CD14-positive monocyte (primary cell): Measurements from ENCODE around the gene ARHGDIA. TPM values are rescaled to one million over a fixed set of nuclear protein-coding genes. Genes with fewer than 3 reads are reported as not detected.

Source experiments
- DNase-seq, 3 donors: peaks; one replicate each; pipeline ENCODE4 v3.0.0-alpha.2; 2011 to 2022
- H2AFZ ChIP-seq: 2 replicates; pipeline ENCODE4 v1.6.0; 2012; ENCODE audit warnings: mild to moderate bottlenecking, low read depth, low read length, inconsistent platforms; ENCODE audit not compliant: insufficient read depth, poor library complexity, severe bottlenecking
- H3K27ac ChIP-seq, 2 donors: 1 replicate in 1 of 2; 2 replicates in 1 of 2; pipeline ENCODE4 v1.5.1; 2012 to 2013; ENCODE audit warnings: low read length in 2 of 2, control low read depth in 1 of 2, inconsistent platforms in 1 of 2, low read depth in 1 of 2, mild to moderate bottlenecking in 1 of 2
- H3K27me3 ChIP-seq, 2 donors: one replicate each; pipeline versions ENCODE4 v1.6.0 to v1.6.1; 2011 to 2013; ENCODE audit warnings: low read length in 2 of 2; ENCODE audit not compliant: control insufficient read depth in 2 of 2, insufficient read depth in 2 of 2
- H3K36me3 ChIP-seq, 2 donors: replicated peaks in 1 of 2; 1 replicate in 1 of 2; 2 replicates in 1 of 2; pipeline versions ENCODE4 v1.5.1 to v1.6.1; 2012 to 2013; ENCODE audit warnings: low read length in 2 of 2, control low read depth in 1 of 2, inconsistent platforms in 1 of 2, mild to moderate bottlenecking in 1 of 2; ENCODE audit not compliant: insufficient read depth in 2 of 2, control insufficient read depth in 1 of 2
- H3K4me1 ChIP-seq, 2 donors: 1 replicate in 1 of 2; 2 replicates in 1 of 2; pipeline versions ENCODE4 v1.5.1 to v1.6.1; 2012 to 2013; ENCODE audit warnings: low read length in 2 of 2, control low read depth in 1 of 2, inconsistent platforms in 1 of 2, mild to moderate bottlenecking in 1 of 2, moderate library complexity in 1 of 2; ENCODE audit not compliant: insufficient read depth in 2 of 2, control insufficient read depth in 1 of 2
- H3K4me2 ChIP-seq: replicated peaks from 2 replicates; pipeline ENCODE3; 2012; ENCODE audit warnings: low read length, moderate library complexity, mild to moderate bottlenecking; ENCODE audit not compliant: poor library complexity, severe bottlenecking; ENCODE audit errors: extremely low read depth
- H3K4me3 ChIP-seq, 3 experiments: fragments of 200-600 bp in 1 of 3; sonication (generic) in 1 of 3; replicated peaks in 1 of 3; 1 replicate in 2 of 3; 2 replicates in 1 of 3; pipeline ENCODE4 v1.5.1; 2011 to 2013; ENCODE audit warnings: low read length in 3 of 3, mild to moderate bottlenecking in 3 of 3, control low read depth in 2 of 3, low read depth in 2 of 3, inconsistent platforms in 1 of 3, moderate library complexity in 1 of 3
- H3K79me2 ChIP-seq: 2 replicates; pipeline ENCODE4 v1.6.0; 2012; ENCODE audit warnings: mild to moderate bottlenecking, control low read depth, inconsistent platforms, low read length, moderate library complexity; ENCODE audit not compliant: insufficient read depth
- H3K9ac ChIP-seq: 2 replicates; pipeline ENCODE4 v1.6.0; 2017; ENCODE audit warnings: low read length, mild to moderate bottlenecking; ENCODE audit not compliant: insufficient read depth, poor library complexity, severe bottlenecking
- H3K9me3 ChIP-seq, 2 donors: replicated peaks in 1 of 2; 1 replicate in 1 of 2; 2 replicates in 1 of 2; pipeline versions ENCODE4 v1.5.1 to v1.6.1; 2012 to 2013; ENCODE audit warnings: low read length in 2 of 2, control low read depth in 1 of 2; ENCODE audit not compliant: control insufficient read depth in 1 of 2, insufficient read depth in 1 of 2
- H4K20me1 ChIP-seq: 2 replicates; pipeline ENCODE4 v1.6.0; 2012; ENCODE audit warnings: mild to moderate bottlenecking, low read length, control low read depth, moderate library complexity; ENCODE audit not compliant: insufficient read depth
- H3K27ac Mint-ChIP-seq, 7 donors: one replicate each; pipeline ENCODE4 v1.8.0; 2020; ENCODE audit warnings: mild to moderate bottlenecking in 7 of 7, mixed read lengths in 7 of 7, moderate library complexity in 6 of 7, inconsistent platforms in 2 of 7
- H3K27me3 Mint-ChIP-seq, 3 donors: one replicate each; pipeline ENCODE4 v1.8.0; 2021 to 2022; ENCODE audit warnings: low read depth in 3 of 3, mild to moderate bottlenecking in 3 of 3, mixed read lengths in 3 of 3, moderate library complexity in 3 of 3, inconsistent platforms in 1 of 3
- H3K36me3 Mint-ChIP-seq, 2 donors: one replicate each; pipeline ENCODE4 v1.8.0; 2020; ENCODE audit warnings: mixed read lengths in 2 of 2, inconsistent platforms in 1 of 2, mild to moderate bottlenecking in 1 of 2
- H3K4me1 Mint-ChIP-seq: one replicate; pipeline ENCODE4 v1.8.0; 2020; ENCODE audit warnings: mild to moderate bottlenecking, mixed read lengths
- H3K4me3 Mint-ChIP-seq, 2 donors: one replicate each; pipeline ENCODE4 v1.8.0; 2020; ENCODE audit warnings: mild to moderate bottlenecking in 2 of 2, mixed read lengths in 2 of 2, moderate library complexity in 1 of 2
- H3K9me3 Mint-ChIP-seq, 7 donors: one replicate each; pipeline ENCODE4 v1.8.0; 2020 to 2022; ENCODE audit warnings: mixed read lengths in 7 of 7, mild to moderate bottlenecking in 6 of 7, moderate library complexity in 6 of 7, inconsistent platforms in 2 of 7
- CTCF ChIP-seq: fragments of 200-600 bp; IDR thresholded peaks from one replicate; pipeline ENCODE4 v1.8.0; 2022; ENCODE audit warnings: antibody characterized with exemption, mild to moderate bottlenecking
- WGBS: methylation state at CpG from one replicate; pipeline ENCODE4 v1.1.5; 2013; ENCODE audit warnings: missing lambda C conversion rate; ENCODE audit not compliant: insufficient coverage; 5-methylcytosine and 5-hydroxymethylcytosine counted together
- intact Hi-C, 2 donors: fragments of 100-400 bp; cut with micrococcal nuclease; formaldehyde crosslinking; loops; one replicate each; pipeline versions ENCODE4 v1.15.0 to v1.15.1; 2023
- polyA plus RNA-seq, 3 donors: library from polyadenylated mRNA; depleted of rRNA in 1 of 3; unstranded in 2 of 3; stranded (reverse) in 1 of 3; fragments of 300-500 nt in 2 of 3; fragments of >200 nt in 1 of 3; fragmentation: Illumina TruSeq in 2 of 3; gene quantifications; 1 replicate in 2 of 3; 2 replicates in 1 of 3; pipeline ENCODE4 v1.2.3, GENCODE V29; 2012 to 2021

Gene ARHGDIA
- polyA plus RNA-seq, 3 donors = 86.3 to 477 (median 97.2) TPM

- Mint-ChIP-seq H3K4me3 (no peak overlapping the region), H3K9me3 (peaks cover 0 to 2% (median 0%) of the 10 kb centered on the region in 7 donors), H3K27me3 (peaks cover 0 to 3% (median 0%) of the 10 kb centered on the region in 3 donors), H3K27ac (peak overlapping the region in 5 of 7 donors; percentile 25 to 66 (median 60)), H3K4me1 (peaks cover 18% of the 10 kb centered on the region), H3K36me3 (peaks cover 49 to 70% of the 10 kb centered on the region in 2 donors)
- 92% methylated on average over 14 of the region's 14 CpGs for WGBS
- no peak overlapping the region for H3K4me3 ChIP-seq
- no peak for DNase-seq
- intact Hi-C loops = no loop called here
- peaks cover 29% of the 10 kb centered on the region for H4K20me1 ChIP-seq
- H3K4me2 ChIP-seq = no peak overlapping the region
- no peaks in the 10 kb centered on the region for H3K9me3 ChIP-seq
- no peaks in the 10 kb centered on the region for H3K27me3 ChIP-seq
- H3K36me3 ChIP-seq = peaks cover 61 to 62% of the 10 kb centered on the region in 2 donors
- H3K79me2 ChIP-seq = peaks cover 10% of the 10 kb centered on the region
- H3K9ac ChIP-seq = no peak overlapping the region
- H2AFZ ChIP-seq = no peak overlapping the region
- TF ChIP-seq CTCF = no peak
- H3K27ac ChIP-seq = no peak overlapping the region
- peaks cover 12 to 13% of the 10 kb centered on the region in 2 donors for H3K4me1 ChIP-seq
These were observed 26.7 kb downstream of the ARHGDIA start for GRCh38 chr17:81844327-81844851.

GRCh38 chr17:81843713-81844326 is 27.3 kb downstream of the ARHGDIA start:
- peak overlapping the region in 1 of 2 donors; percentile 51 for H3K27ac ChIP-seq
- H3K4me2 ChIP-seq = no peak overlapping the region
- no peak overlapping the region for H3K9ac ChIP-seq
- H3K4me3 ChIP-seq = no peak overlapping the region
- H3K9me3 ChIP-seq = no peaks in the 10 kb centered on the region
- peaks cover 56 to 61% of the 10 kb centered on the region in 2 donors for H3K36me3 ChIP-seq
- H4K20me1 ChIP-seq = peaks cover 29% of the 10 kb centered on the region
- H3K79me2 ChIP-seq = peaks cover 11% of the 10 kb centered on the region
- WGBS = 77% methylated on average over 27 of the region's 30 CpGs
- no peak overlapping the region for H3K4me3 Mint-ChIP-seq
- no peak overlapping the region for H2AFZ ChIP-seq
- H3K9me3 Mint-ChIP-seq = peaks cover 0 to 2% (median 0%) of the 10 kb centered on the region in 7 donors
- intact Hi-C loops = no loop called here
- peaks cover 17% of the 10 kb centered on the region in 2 donors for H3K4me1 ChIP-seq
- no peaks in the 10 kb centered on the region for H3K27me3 ChIP-seq
- H3K27ac Mint-ChIP-seq = peak overlapping the region in 6 of 7 donors; percentile 25 to 80 (median 54)
- peaks cover 23% of the 10 kb centered on the region for H3K4me1 Mint-ChIP-seq
- peaks cover 0 to 3% (median 0%) of the 10 kb centered on the region in 3 donors for H3K27me3 Mint-ChIP-seq
- peaks cover 49 to 65% of the 10 kb centered on the region in 2 donors for H3K36me3 Mint-ChIP-seq
- no peak for TF ChIP-seq CTCF
- no peak for DNase-seq
